Fibroblast of skin of right quadriceps (primary cell): ENCODE results near the gene KCNMB4.

Experiments
- DNase-seq: peaks from one replicate; pipeline ENCODE4 v3.0.0-alpha.2; 2013

KCNMB4 gene, protein sequence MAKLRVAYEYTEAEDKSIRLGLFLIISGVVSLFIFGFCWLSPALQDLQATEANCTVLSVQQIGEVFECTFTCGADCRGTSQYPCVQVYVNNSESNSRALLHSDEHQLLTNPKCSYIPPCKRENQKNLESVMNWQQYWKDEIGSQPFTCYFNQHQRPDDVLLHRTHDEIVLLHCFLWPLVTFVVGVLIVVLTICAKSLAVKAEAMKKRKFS

GRCh38 chr12:70365648-70366518 lies at the start of gene KCNMB4:
TSS of gene KCNMB4 (plus strand) at chr12:70366290. CDS start at chr12:70366735, 445 bp downstream.
- peak; percentile 45 for DNase-seq

GRCh38 chr12:70317781-70318180 lies 48.3 kb upstream of the KCNMB4 start:
- DNase-seq: no peak

DNA sequence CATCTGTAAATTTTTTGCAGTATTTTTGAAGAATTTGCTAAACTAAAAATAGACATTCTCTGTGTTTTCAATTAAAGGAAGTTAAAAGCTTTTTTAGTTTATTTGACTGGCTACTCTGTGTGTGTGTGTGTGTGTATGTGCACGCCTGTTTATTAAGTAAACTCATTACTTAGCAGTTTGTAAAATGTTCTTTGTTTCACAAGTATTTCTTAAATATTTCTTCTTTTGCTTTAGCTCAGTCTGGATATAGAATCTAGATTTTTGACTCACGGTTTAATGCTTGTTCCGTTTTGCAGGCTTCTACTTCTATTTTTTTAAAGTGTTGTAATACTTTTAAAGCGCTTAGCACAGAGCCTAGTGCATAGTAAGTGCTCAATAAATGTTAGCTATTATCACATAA lies 46.5 kb upstream of the KCNMB4 start:
- DNase-seq: no peak

GRCh38 chr12:70321191-70321590 lies 44.9 kb upstream of the KCNMB4 start:
- no peak for DNase-seq

DNA sequence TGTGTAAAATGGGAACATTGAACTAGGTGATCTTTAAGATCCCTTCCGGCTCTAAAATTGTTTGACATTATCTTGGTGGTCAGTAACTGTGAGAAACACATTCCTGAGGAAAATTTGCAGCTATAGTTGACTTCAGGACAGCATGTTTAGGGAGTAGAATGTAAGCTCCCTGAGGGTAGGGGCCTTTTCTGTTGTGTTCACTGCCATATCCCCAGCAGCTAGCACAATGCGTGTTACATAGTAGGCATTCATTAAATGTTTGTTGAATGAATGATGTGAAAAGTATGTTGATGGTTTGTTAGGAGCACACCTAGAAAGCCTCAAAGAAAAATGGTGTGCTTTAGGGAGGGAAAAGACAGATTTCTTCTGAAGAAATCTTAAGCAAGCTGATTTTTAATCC lies 38.5 kb upstream of the KCNMB4 start:
- DNase-seq: no peak

- DNase-seq: no peak
Observed at GRCh38 chr12:70329728-70330127, 36.4 kb upstream of the KCNMB4 start.

DNA sequence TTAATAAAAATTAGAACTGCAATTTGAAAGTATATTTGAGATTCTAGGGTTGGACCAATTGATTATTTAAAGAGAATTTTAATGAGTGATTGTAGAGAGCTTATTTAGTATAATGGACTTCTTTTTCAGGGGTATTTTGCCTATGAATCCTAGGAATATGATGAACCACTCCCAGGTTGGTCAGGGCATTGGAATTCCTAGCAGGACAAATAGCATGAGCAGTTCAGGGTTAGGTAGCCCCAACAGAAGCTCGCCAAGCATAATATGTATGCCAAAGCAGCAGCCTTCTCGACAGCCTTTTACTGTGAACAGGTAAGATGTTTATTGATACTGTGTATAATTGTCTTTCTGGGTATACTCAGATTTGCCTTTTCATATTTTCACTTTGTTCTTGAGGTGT lies 35.9 kb upstream of the KCNMB4 start:
- no peak for DNase-seq

DNA sequence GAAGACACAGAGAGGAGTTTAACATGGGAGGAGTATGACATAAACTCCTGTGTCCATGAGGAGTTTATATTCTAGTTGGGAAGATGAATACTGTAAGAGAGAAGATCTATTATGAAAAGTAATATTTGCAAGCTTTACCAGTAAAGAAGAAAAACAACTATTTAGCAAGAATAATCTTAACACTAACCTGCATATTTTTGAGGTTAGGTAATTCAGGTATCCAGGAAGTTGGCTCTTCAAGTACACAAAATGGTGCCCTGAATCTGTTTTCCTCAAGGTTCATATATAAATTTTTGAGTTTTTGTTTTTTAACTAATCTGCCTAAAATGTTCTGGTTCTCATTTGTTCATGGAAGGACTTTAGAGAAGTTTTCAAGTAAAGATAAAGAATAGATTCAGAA lies 33.9 kb upstream of the KCNMB4 start:
- DNase-seq: no peak

GRCh38 chr12:70334742-70335141 lies 31.3 kb upstream of the KCNMB4 start:
- DNase-seq: no peak

DNA sequence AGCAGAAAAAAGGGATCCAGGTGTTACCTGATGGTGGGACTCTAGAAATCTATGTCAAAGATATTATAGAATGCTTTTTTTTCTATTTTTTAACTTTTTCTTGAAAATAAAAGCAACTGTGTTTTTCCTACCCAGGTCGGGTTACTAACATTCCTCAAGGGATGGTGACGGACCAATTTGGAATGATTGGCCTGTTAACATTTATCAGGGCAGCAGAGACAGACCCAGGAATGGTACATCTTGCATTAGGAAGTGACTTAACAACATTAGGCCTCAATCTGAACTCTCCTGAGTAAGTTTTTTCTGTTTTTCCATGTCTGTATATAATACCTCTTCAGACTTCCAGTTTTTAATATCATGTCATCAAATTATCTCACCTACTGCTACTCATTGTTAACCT lies 27.6 kb upstream of the KCNMB4 start:
- DNase-seq: peak; percentile 28

- DNase-seq: no peak
Observed at GRCh38 chr12:70351076-70351475, 15.0 kb upstream of the KCNMB4 start.

DNA sequence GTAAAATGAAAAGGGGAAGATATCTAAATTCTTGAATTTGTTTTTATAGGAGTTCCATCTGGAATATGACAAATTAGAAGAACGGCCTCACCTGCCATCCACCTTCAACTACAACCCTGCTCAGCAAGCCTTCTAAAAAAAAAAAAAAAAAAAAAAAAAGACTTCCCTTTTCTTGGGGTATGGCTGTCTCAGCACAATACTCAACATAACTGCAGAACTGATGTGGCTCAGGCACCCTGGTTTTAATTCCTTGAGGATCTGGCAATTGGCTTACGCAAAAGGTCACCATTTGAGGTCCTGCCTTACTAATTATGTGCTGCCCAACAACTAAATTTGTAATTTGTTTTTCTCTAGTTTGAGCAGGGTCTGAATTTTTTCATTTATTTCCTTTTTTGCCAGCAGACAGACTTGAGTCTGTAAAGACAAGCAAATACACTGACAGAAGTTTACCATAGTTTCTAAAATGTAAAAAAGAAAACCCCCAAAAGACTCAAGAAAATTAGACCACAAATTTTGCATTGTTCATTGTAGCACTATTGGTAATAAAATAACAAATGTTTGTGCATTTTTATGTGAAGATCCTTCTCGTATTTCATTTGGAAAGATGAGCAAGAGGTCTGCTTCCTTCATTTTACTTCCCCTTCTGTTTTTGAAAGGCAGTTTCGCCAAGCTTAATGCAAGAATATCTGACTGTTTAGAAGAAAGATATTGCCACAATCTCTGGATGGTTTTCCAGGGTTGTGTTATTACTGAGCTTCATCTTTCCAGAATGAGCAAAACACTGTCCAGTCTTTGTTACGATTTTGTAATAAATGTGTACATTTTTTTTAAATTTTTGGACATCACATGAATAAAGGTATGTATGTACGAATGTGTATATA lies 12.1 kb upstream of the KCNMB4 start:
- DNase-seq: no peak

- DNase-seq: no peak
Observed at GRCh38 chr12:70354787-70355186, 11.3 kb upstream of the KCNMB4 start.

DNA sequence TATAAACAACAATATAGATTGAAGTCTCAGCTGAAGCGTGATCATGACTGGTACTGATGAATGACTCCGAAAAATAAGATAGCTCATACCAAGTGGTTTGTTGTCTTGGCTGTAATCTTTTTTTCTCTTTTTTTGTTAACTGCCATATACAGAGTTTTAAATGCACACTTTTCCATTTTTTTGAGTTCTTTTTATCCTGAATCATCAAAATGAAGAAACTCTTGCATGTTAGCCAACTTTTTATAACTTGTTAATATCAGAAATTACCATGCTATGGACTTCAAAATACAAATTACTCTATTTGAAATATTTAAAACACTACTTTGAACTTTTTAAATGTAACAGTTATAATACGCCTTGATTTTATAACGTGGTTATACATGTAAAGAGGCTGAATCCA lies 10.1 kb upstream of the KCNMB4 start:
- DNase-seq: no peak

GRCh38 chr12:70359458-70360197 lies 6.5 kb upstream of the KCNMB4 start:
- DNase-seq: no peak

DNA sequence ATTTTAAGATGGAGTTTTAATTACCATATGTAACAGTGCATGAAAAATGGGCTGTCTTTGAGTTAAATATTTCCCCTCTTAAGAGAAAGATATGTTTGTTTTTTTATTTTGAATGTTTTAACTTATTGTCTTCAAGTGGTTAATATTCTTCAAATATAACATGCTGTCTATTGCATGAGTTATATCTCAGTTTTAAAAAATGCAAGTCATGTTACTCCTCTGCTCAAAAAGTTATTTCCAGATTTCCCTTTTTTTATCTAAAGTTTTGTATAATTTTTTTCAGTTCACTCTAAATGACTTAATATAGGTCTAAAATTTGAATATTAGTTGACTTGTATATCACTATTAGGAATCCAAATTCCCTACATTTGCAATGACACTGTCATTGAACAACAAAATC lies 5.9 kb upstream of the KCNMB4 start:
- DNase-seq: no peak

DNA sequence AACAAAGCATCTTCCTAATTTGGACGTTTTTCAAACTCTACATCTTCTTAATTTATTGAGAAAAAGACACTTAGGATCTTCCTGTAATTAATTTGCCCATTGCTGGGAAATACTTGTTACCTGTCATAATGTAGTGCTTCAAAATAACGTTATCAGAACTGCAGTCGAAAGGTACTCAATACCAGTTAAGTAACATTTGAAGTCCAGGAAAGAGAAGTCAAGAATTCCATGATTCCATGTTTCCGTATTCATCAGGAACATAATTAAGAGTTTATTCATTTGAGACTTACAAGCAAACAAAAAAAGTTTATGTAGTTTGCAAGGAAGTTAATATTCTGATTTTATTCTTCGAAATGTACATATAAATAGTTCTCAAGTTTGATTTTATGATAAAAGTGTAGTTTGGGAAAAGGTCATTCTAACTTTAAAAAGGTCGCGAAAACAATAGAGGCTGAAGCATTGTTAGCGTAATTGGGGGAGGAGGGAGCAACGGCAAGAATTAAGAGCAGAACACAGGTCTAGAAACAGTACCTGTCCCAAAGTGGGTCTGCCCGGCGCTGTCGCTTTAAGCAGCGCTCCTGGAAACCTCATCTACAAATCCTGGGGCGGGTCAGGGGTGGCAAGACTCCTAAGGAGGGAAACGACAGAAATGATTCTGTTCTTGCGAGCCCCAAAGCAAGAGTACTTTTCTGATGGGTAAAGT lies 1.2 kb upstream of the KCNMB4 start:
- DNase-seq: no peak

DNA sequence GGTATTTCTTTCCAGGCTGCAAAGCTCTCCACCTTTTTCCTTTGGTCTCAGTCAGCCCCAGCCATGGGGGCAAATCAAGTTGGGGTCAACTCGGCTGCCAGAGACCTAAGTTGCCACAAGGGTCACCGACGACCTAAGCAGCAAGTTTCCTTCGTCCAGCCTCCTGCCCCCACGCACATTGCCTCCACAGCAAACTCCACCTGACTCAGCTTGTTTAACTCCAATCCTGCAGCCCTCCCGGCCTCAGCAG lies 767 bp upstream of the KCNMB4 start:
- no peak for DNase-seq

- peak; percentile 30 for DNase-seq
Observed at GRCh38 chr12:70366581-70367257, 629 bp downstream of the KCNMB4 start.

DNA sequence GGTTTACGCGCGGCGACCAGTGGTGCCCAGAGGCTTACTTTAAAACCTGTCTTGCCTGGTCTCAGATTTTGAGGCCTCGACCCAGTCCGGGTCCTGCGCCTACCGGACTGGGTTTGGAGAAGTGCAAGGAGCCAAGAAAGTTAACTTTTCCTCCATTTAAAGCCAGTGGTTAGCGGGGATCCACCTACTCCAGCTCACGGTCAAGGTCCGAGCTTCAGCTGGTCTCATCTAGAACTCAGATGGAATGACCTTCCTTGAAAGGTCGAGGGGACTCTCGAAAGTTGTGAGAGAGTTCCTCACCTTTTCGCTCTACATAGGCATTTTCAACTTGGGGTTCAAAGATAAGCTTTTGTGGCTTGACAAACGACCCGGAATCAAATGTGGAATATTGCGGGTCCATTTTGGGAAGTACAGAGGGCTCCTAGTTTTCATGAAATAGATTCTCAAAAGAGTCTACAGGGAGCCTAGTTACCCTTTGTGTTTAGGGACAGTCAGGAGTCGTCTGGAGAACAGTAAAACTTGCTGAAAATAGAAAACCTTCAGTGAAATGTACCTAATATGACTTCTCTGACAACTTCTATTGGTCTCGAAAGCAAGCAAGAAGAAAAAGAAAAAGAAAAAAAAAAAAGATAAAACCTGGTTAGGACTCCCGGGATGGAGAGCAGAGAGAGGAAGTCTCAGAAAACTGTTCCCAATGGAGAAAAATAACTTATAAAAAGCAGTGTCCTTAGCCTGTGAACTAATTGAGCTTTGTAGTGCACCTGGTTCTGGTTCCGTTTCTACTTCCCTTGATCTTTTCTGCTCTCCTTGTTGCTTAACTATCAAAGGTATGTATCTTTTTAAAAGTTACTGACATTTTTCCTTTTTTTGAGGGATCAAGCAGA lies 1.4 kb downstream of the KCNMB4 start:
- no peak for DNase-seq

- DNase-seq: no peak
Observed at GRCh38 chr12:70372881-70373280, 6.8 kb downstream of the KCNMB4 start.
